H9 (cell line): ENCODE results near the gene KCNIP1. TPM values are rescaled to one million over a fixed set of nuclear protein-coding genes. Genes with fewer than 3 reads are reported as not detected.
A peak's percentile ranks its signal among the peaks of the same experiment; 100 is the strongest.

Source experiments
- DNase-seq: peaks from one replicate; pipeline ENCODE4 v3.0.0-alpha.2; 2017
- H2AFZ ChIP-seq: one replicate; pipeline ENCODE4 v1.6.1; 2013; ENCODE audit warnings: mild to moderate bottlenecking, low read length, control low read depth, moderate library complexity
- H2AK5ac ChIP-seq: 2 replicates; pipeline ENCODE4 v1.6.1; 2013; ENCODE audit warnings: low read length, control low read depth, mixed read lengths; ENCODE audit not compliant: insufficient read length
- H2BK120ac ChIP-seq: one replicate; pipeline ENCODE4 v1.6.1; 2013; ENCODE audit warnings: low read depth, mild to moderate bottlenecking, low read length, control low read depth, inconsistent platforms; ENCODE audit not compliant: poor library complexity, severe bottlenecking
- H2BK12ac ChIP-seq: 2 replicates; pipeline ENCODE4 v1.6.1; 2013; ENCODE audit warnings: low read length, control low read depth, mixed read lengths, low read depth; ENCODE audit not compliant: insufficient read length
- H2BK15ac ChIP-seq: 2 replicates; pipeline ENCODE4 v1.6.1; 2013; ENCODE audit warnings: low read depth, low read length, control low read depth
- H2BK20ac ChIP-seq: one replicate; pipeline ENCODE4 v1.6.1; 2013; ENCODE audit warnings: low read depth, mild to moderate bottlenecking, low read length, control low read depth, inconsistent platforms; ENCODE audit not compliant: poor library complexity, severe bottlenecking
- H2BK5ac ChIP-seq: 2 replicates; pipeline ENCODE4 v1.6.1; 2013; ENCODE audit warnings: low read length, control low read depth, mixed read lengths; ENCODE audit not compliant: insufficient read length
- H3K14ac ChIP-seq: 2 replicates; pipeline ENCODE4 v1.6.1; 2013; ENCODE audit warnings: low read length, control low read depth; ENCODE audit not compliant: insufficient read depth
- H3K18ac ChIP-seq: 2 replicates; pipeline ENCODE4 v1.6.1; 2013; ENCODE audit warnings: low read depth, mild to moderate bottlenecking, mixed read lengths, low read length, control low read depth; ENCODE audit not compliant: insufficient read length
- H3K23ac ChIP-seq: 2 replicates; pipeline ENCODE4 v1.6.1; 2013; ENCODE audit warnings: low read length, control low read depth, mixed read lengths, low read depth; ENCODE audit not compliant: insufficient read length
- H3K23me2 ChIP-seq: 2 replicates; pipeline ENCODE4 v1.6.1; 2013; ENCODE audit warnings: low read depth, mild to moderate bottlenecking, mixed read lengths, low read length, control low read depth; ENCODE audit not compliant: insufficient read length, poor library complexity, severe bottlenecking
- H3K27ac ChIP-seq: 2 replicates; pipeline ENCODE4 v1.5.1; 2013; ENCODE audit warnings: low read length, control low read depth, mixed read lengths, low read depth; ENCODE audit not compliant: insufficient read length
- H3K27me3 ChIP-seq: 2 replicates; pipeline ENCODE4 v1.6.1; 2013; ENCODE audit warnings: low read length, control low read depth, inconsistent platforms; ENCODE audit not compliant: insufficient read depth
- H3K4ac ChIP-seq: 2 replicates; pipeline ENCODE4 v1.6.1; 2013; ENCODE audit warnings: low read depth, mild to moderate bottlenecking, control low read depth, inconsistent platforms, low read length, moderate library complexity
- H3K4me1 ChIP-seq: 2 replicates; pipeline ENCODE4 v1.6.1; 2013; ENCODE audit warnings: low read length, control low read depth, inconsistent platforms; ENCODE audit not compliant: insufficient read depth
- H3K4me2 ChIP-seq: 2 replicates; pipeline ENCODE4 v1.6.1; 2013; ENCODE audit warnings: low read length, control low read depth, mixed read lengths; ENCODE audit not compliant: insufficient read length, insufficient read depth
- H3K56ac ChIP-seq: 2 replicates; pipeline ENCODE4 v1.6.1; 2013; ENCODE audit warnings: low read depth, mild to moderate bottlenecking, mixed read lengths, low read length, control low read depth; ENCODE audit not compliant: insufficient read length
- H3K79me1 ChIP-seq: 2 replicates; pipeline ENCODE4 v1.6.1; 2013; ENCODE audit warnings: low read depth, mild to moderate bottlenecking, moderate library complexity, low read length, control low read depth, inconsistent platforms; ENCODE audit not compliant: insufficient read depth, poor library complexity, severe bottlenecking
- H3K79me2 ChIP-seq: 2 replicates; pipeline ENCODE4 v1.6.1; 2013; ENCODE audit warnings: low read length, control low read depth, inconsistent platforms; ENCODE audit not compliant: insufficient read depth
- H3K9ac ChIP-seq: 2 replicates; pipeline ENCODE4 v1.6.1; 2013; ENCODE audit warnings: low read length, control low read depth, mixed read lengths; ENCODE audit not compliant: insufficient read length; ENCODE audit errors: extremely low read depth
- H3K9me3 ChIP-seq: one replicate; pipeline ENCODE4 v1.6.1; 2013; ENCODE audit warnings: low read depth, low read length, inconsistent platforms; ENCODE audit not compliant: control insufficient read depth
- H3T11ph ChIP-seq: one replicate; pipeline ENCODE4 v1.6.1; 2013; ENCODE audit warnings: mild to moderate bottlenecking, low read length, control low read depth, inconsistent platforms
- H4K20me1 ChIP-seq: one replicate; pipeline ENCODE4 v1.6.1; 2013; ENCODE audit not compliant: control insufficient read depth, insufficient read length, insufficient read depth
- H4K5ac ChIP-seq: 2 replicates; pipeline ENCODE4 v1.6.1; 2013; ENCODE audit warnings: low read depth, mild to moderate bottlenecking, mixed read lengths, low read length, control low read depth; ENCODE audit not compliant: insufficient read length
- H4K8ac ChIP-seq: replicated peaks from 2 replicates; pipeline ENCODE4 v1.6.1; 2013; ENCODE audit warnings: low read length, control low read depth, mixed read lengths, low read depth; ENCODE audit not compliant: insufficient read length
- H4K91ac ChIP-seq: 2 replicates; pipeline ENCODE4 v1.6.1; 2013; ENCODE audit warnings: low read depth, mild to moderate bottlenecking, moderate library complexity, mixed read lengths, low read length, control low read depth; ENCODE audit not compliant: insufficient read length
- H3K27ac Mint-ChIP-seq, 3 experiments: 2 replicates in 2 of 3; 3 replicates in 1 of 3; pipeline ENCODE4 v1.8.0; 2020 to 2021; ENCODE audit warnings: mixed read lengths in 3 of 3, mild to moderate bottlenecking in 1 of 3, moderate library complexity in 1 of 3
- H3K27me3 Mint-ChIP-seq: 2 replicates; pipeline ENCODE4 v1.8.0; 2021; ENCODE audit warnings: low read depth, mild to moderate bottlenecking, moderate library complexity, mixed read lengths
- H3K36me3 Mint-ChIP-seq, 3 experiments: 2 replicates in 2 of 3; 3 replicates in 1 of 3; pipeline ENCODE4 v1.8.0; 2020 to 2021; ENCODE audit warnings: low read depth in 3 of 3, mixed read lengths in 3 of 3; ENCODE audit not compliant: insufficient read depth in 1 of 3
- H3K4me1 Mint-ChIP-seq, 2 experiments: 2 replicates each; pipeline ENCODE4 v1.8.0; 2020; ENCODE audit warnings: mixed read lengths in 2 of 2
- H3K4me3 Mint-ChIP-seq, 2 experiments: 2 replicates in 1 of 2; 3 replicates in 1 of 2; pipeline ENCODE4 v1.8.0; 2020 to 2021; ENCODE audit warnings: mild to moderate bottlenecking in 2 of 2, mixed read lengths in 2 of 2, moderate library complexity in 1 of 2
- H3K9me3 Mint-ChIP-seq, 2 experiments: 2 replicates in 1 of 2; 3 replicates in 1 of 2; pipeline ENCODE4 v1.8.0; 2020; ENCODE audit warnings: mild to moderate bottlenecking in 2 of 2, mixed read lengths in 2 of 2, moderate library complexity in 1 of 2
- WGBS: extraction: QIAGEN DNeasy Blood & Tissue Kit; methylation state at CpG from one replicate; pipeline ENCODE4 v1.1.7; 2013; ENCODE audit warnings: missing lambda C conversion rate, low lambda C conversion rate, mixed read lengths; ENCODE audit not compliant: insufficient read length; ENCODE audit errors: extremely low coverage; 5-methylcytosine and 5-hydroxymethylcytosine counted together
- total RNA-seq: library from RNA; stranded (reverse); gene quantifications from 2 replicates; pipeline ENCODE4 v1.2.1, GENCODE V29; 2021
- TF ChIP-seq, protein P1 (sequence below): fragments of 200-600 bp; sonication (generic); conservative IDR thresholded peaks from 3 replicates; pipeline ENCODE4 v1.8.0; 2021; ENCODE audit warnings: antibody characterized with exemption, mild to moderate bottlenecking

The KCNIP1 gene
- total RNA-seq, 1 experiment from 2014 or later = 0.63 TPM

DNA sequence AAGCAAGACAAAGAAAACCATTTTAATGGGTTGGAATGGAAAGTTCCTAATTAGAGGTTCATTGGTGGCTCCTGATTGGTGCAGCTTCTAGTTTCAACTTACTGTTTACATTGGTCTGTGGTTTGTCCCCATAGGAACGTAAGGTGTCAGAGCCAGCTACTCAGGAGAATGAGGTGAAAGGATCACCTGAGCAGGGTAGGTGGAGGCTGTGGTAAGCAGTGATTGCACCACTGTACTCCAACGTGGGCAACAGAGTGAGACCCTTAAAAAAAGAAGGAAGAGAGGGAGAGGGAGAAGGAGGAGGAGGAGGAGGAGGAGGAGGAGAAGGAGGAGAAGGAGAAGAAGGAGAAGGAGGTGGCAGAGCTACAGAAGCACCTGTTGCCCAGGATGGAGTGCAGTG is 30.4 kb downstream of the KCNIP1 start:
- no peak overlapping the region for H3K27ac Mint-ChIP-seq

More for the DNA sequence above, 30.4 kb downstream of the KCNIP1 start:
- Mint-ChIP-seq H3K4me3 (no peak overlapping the region), H3K4me1 (peaks cover 17 to 43% of the 10 kb centered on the region in 2 experiments), H3K36me3 (no peaks in the 10 kb centered on the region), H3K9me3 (no peaks in the 10 kb centered on the region), H3K27me3 (peaks cover 5% of the 10 kb centered on the region)
- Histone ChIP-seq H3T11ph (no peak overlapping the region), H4K91ac (no peak overlapping the region), H2BK5ac (no peak overlapping the region), H4K20me1 (no peaks in the 10 kb centered on the region), H4K5ac (no peak overlapping the region), H3K23ac (no peak overlapping the region), H3K79me2 (no peaks in the 10 kb centered on the region), H3K4me2 (no peak overlapping the region), H3K79me1 (no peaks in the 10 kb centered on the region), H3K27ac (no peak overlapping the region), H3K9me3 (no peaks in the 10 kb centered on the region), H2BK20ac (no peak overlapping the region), H3K14ac (peak overlapping the region; percentile 26; the same call in 1 of the 2 replicates), H2BK12ac (no peak overlapping the region), H3K56ac (no peak overlapping the region), H3K27me3 (no peaks in the 10 kb centered on the region), H2BK15ac (no peak overlapping the region), H3K4me1 (no peaks in the 10 kb centered on the region), H3K4ac (no peak overlapping the region), H3K9ac (no peak overlapping the region), H3K23me2 (no peaks in the 10 kb centered on the region), H3K18ac (no peak overlapping the region), H2AK5ac (no peak overlapping the region), H4K8ac (no peak overlapping the region), H2BK120ac (no peak overlapping the region), H2AFZ (no peak overlapping the region)
- no peak for DNase-seq
- TF ChIP-seq, protein P1, sequence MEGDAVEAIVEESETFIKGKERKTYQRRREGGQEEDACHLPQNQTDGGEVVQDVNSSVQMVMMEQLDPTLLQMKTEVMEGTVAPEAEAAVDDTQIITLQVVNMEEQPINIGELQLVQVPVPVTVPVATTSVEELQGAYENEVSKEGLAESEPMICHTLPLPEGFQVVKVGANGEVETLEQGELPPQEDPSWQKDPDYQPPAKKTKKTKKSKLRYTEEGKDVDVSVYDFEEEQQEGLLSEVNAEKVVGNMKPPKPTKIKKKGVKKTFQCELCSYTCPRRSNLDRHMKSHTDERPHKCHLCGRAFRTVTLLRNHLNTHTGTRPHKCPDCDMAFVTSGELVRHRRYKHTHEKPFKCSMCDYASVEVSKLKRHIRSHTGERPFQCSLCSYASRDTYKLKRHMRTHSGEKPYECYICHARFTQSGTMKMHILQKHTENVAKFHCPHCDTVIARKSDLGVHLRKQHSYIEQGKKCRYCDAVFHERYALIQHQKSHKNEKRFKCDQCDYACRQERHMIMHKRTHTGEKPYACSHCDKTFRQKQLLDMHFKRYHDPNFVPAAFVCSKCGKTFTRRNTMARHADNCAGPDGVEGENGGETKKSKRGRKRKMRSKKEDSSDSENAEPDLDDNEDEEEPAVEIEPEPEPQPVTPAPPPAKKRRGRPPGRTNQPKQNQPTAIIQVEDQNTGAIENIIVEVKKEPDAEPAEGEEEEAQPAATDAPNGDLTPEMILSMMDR = no peak
- no CpG with 5 or more reads among the region's 2 CpGs for WGBS
